Head of caudate nucleus (tissue), 42 donors: ENCODE data around the gene SEC16A.
A peak's percentile ranks its signal among the peaks of the same experiment; 100 is the strongest.

Experiments used
- DNase-seq, 42 donors: peaks; one replicate each; pipeline versions ENCODE4 v3.0.0 to v3.0.0-alpha.2; 2020 to 2021; ENCODE audit warnings: mixed read lengths in 7 of 42
- intact Hi-C: fragments of 100-400 bp; cut with DNase I; formaldehyde crosslinking; loops from one replicate; pipeline ENCODE4 v1.15.0; 2022

SEC16A gene

DNA sequence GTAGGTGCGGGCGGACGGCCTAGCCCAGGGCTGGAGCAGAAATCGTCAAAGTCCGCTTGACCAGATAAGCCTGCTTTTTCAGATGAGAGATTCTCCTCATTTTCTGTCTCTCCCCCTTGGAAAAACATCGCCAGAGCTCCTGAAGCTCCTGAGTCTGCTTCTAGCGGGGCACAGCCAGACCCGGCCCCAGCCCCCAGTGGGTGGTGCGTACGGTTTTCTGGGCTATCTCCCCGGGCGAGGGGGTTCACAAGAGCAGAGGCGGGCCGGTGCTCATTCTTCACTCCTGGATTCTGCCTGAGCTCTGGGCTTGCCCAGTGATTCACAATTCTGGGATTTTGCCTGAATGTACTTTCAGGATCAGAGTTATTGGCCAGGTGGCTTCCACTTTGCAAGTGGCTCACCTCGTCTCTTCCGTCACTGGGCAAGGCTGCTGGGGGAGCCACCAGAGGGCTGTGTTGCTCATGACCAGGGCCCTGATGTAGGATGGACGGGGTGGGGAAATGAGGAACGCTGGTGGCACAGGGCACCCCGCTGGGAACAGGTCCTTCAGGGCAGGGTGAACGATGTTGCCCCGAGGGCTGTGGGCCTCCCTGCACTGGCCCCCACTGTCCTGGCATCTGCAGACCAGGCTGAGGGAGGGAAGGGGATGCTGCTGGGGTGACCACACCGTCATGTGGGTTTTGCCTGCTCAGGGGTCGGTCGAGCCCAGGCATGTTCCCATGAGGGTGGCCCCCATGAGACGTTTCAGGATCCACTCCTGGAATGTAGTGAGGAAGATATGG, 6.3 kb downstream of the SEC16A start:
- intact Hi-C loops, result no loop called here
- no peak for DNase-seq

DNA sequence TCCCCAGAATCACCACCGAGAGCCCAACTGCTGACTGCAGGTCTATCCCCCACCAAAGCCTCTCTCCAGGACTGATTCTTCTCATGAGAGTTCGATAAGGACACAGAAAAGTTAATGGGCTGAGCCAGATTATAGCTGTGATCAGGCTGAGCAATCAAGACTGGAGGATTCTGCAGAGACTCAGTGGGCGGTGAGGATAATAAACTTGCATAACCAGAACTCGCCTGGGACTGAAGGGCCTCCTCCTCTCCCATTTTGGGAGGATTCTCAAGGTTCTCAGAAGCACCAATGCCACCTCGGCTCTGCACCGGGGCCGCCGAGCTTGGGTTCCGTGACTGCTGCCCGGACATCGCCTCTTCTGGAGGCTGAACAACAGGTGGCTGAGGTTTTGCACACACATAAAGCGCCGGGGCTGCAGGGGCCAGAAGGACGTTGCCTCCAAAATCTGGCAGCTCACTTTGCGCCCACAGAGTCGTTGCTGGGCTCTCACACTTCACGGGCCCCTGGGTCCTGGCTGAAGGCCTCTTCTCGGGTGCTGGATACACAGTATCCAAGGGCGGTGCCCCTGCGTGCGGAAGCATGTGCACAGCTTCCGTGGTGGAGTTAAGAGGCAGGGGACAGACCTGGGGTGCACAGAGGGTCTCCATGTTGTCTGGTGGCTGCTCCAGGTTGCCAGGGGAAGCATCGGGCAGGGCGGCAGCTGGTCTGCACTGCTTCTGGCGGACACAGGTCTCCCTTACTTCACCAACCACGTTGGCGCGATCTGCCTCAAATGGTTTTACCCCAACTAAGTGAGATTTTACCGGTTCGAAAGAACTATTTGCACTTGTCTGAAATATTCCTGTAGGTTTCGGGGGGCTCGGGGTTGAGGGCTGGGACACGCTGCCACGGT, 7.6 kb downstream of the SEC16A start:
- peak in 26 of 42 donors; percentile 19 to 84 (median 56) for DNase-seq
- intact Hi-C loops, result no loop called here

DNA sequence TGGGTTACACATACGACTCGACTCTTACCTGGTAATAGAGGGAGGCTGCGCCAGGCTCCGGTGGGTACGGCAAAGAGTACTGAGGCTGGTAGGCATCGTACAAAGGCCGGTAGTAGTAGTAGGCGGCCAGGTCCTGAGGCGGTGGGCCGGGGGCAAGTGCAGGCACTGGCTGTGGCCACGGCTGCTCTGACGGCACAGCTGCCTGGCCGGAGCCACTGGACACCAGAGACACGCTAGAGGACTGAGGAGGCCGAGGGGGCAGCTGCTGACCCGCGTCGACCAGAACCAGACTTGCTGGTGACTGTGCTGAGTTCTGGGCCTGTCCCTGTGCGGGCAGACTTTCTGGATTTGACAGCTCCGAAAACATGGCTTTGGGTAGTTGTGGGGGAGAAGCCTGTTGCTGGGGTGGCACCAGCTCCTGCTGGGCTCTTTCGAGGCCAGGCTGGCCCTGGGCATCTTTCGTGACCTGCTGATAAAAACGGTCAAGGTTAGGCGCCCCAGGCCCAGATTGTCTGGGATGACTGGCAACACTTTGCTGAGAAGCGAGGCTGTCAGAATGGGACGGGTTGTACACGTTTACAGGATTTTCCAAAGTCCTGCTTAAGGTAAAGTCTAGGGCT, 8.7 kb downstream of the SEC16A start:
- intact Hi-C loops, result no loop called here
- DNase-seq, result no peak

GRCh38 chr9:136473354-136473721, 9.5 kb downstream of the SEC16A start:
- intact Hi-C loops, result no loop called here
- DNase-seq, result no peak

DNA sequence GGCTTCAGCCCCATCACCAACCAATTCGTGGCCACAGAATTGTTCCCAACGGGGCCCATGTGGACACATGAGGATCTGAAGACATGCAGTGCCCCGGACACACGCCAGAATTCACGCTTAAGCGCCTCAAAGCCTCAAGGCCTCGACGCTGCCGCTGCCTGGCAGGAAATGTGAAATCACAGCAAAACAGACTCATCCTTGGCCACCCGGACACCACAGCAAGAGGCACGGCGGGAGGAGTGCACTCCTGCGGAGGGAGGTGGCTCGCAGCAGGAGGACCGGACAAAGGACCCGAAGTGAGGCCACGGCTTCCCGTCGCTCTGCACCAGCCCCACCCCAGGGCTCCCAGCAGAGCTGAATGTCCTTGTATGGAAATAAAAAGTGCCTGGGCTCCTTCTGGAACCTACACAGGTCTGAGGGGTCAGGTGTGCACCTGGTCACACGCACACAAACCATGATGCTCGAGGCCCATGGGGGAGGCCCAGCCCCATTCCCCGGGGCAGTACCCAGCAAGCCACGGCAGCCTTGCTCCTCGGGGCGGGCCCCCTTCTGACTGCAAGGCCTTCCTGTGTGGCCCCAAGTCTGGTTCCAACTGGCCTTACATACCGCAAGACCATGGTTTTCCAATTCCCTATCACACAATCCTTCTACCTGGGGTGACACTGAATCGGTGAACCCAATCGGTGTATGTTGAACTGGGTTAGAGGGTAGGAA, 10.0 kb downstream of the SEC16A start:
- intact Hi-C loops, result no loop called here
- DNase-seq, result no peak

- intact Hi-C loops, result no loop called here
- DNase-seq, result no peak
Measured at GRCh38 chr9:136471802-136472487, 10.9 kb downstream of the SEC16A start.

DNA sequence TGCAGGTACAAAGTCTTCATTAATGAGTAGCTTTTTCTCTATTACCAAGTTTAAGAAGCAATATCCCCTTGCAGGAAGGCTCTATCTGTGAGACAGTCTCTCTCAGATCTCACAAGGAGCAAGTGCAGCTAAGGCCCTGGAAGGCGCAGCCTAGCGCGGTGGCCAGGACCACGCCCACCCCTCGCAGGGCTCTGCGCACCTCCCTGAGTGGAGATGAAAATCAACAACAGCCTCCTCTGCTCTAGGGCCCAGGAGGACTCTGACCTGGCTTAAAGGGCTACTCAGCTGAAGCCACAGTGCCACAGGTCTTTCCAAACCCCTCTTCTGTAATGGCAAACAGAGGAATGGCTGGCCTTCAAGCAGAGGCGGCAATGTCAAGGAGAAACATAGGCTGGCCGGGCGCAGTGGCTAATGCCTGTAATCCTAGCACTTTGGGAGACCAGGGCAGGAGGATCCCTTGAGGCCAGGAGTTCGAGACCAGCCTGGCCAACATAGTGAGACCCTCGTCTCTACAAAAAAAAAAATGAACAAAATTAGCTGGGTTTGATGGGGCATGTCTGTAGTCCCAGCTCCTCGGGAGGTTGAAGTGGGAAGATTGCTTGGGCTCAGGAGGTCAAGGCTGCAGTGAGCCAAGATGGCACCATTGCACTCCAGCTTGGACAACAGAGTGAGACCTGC, 11.9 kb downstream of the SEC16A start:
- intact Hi-C loops, result no loop called here
- no peak for DNase-seq

- intact Hi-C loops, result no loop called here
- peak in 19 of 42 donors; percentile 29 to 74 (median 44) for DNase-seq
Measured at GRCh38 chr9:136470356-136470755, 12.5 kb downstream of the SEC16A start.

DNA sequence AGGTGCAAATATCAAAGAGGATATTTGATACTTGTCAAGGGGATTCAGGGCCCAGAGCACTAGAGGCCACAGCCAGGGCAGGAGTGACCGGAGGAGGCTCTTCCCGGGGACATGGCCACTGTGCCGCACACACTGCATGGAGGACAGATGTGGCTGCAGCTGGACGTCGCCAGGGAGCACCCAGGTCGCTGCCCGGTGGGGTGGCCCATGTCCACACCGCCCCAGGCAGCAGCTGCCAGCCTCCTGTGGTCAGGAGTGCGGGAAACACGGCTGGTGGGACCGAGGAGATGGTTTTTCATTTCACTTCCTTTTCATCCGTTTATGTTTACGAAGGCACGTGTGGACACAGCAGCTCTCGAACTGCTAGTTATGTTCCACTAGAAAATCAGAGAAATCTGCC, 15.1 kb downstream of the SEC16A start:
- no peak for DNase-seq
- intact Hi-C loops, result no loop called here

DNA sequence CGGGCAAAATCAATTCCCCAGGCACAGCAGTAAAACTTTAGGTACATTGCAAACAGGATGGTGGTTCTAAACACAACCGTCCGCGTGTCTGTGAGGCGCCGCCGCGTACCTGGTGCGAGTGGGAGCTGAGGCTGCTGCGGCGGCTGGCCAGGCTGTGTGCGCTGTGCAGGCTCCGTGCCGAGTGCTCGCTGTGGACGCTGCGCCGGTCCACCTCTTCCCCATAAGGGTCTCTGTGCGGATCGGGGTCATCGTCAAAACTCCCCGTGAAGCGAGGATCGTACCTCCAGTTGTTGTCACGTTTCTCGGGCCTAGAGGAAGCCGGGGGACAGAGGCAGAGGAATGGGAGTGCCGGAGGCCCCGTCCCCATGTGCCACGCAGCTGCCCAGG, 16.7 kb downstream of the SEC16A start:
- no peak for DNase-seq
- intact Hi-C loops, result no loop called here

GRCh38 chr9:136465500-136466154, 17.2 kb downstream of the SEC16A start:
- intact Hi-C loops, result no loop called here
- DNase-seq, result no peak

DNA sequence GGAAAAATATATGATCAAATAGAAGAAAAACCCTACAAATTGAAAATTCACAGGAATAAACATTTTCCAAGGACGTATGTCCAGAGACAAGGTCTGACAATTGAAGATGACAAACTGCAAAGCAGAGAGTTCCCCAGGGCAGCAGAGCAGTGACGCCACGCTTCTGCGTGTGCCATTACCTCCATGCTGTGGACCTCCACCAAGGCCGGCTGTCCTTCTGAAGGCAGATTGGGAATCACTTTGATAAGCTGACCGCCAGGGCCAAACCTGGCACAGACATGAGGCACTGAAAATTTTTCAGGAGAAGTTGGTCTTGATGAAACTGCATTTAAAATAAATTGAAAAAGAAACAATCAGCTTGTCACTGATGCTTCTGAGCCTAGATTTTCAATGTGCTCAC, 18.6 kb downstream of the SEC16A start:
- intact Hi-C loops, result no loop called here
- no peak for DNase-seq

- intact Hi-C loops, result no loop called here
- DNase-seq, result no peak
Measured at GRCh38 chr9:136463578-136463977, 19.3 kb downstream of the SEC16A start.

GRCh38 chr9:136462664-136463063, 20.2 kb downstream of the SEC16A start:
- intact Hi-C loops, result no loop called here
- no peak for DNase-seq

DNA sequence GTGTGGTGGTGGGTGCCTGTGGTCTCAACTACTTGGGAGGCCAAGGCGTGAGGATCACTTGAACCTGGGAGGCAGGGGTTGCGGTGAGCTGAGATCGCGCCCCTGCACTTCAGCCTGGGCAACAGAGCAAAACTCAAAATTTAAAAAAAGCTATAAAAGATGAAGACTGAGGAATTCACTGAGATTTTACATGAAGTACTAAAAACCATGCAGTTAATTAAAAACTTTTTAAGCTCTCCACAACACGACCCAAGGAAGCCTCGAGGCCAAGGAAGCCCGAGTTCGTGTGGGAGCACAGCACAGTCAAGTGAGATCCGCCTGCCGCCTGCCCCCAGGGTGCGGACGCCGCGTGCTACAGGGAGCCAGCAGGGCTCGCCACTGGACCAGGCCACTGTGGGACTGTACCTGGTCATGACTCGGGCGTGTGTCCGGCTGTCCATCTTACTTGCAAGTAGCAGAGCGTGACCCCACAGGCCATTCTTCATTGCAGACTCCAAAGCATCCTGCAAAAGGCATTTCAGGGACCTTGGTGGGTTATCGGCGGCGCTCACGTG, 22.0 kb downstream of the SEC16A start:
- DNase-seq, result no peak
- intact Hi-C loops, result no loop called here

- DNase-seq, result no peak
- intact Hi-C loops, result no loop called here
Measured at GRCh38 chr9:136459425-136459824, 23.4 kb downstream of the SEC16A start.

DNA sequence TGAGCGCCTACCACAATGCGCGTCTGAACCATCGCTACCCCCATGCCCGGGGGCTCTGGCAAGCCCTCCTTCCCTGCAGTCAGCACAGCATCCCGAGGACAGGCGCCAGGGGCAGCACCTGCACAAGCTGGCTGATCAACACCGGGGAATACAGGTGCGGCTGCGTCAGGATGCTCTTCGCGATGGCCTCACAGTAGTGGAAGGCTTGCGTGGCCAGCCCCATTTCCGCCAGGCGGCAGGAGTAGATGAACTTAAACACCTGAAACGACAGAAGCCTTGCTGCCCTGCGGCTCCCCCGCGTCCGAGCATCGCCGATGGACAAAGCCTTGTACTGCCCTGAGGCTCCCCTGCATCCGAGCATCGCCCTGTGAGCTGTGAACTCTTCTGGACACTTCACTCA, 25.5 kb downstream of the SEC16A start:
- intact Hi-C loops, result no loop called here
- DNase-seq, result no peak

DNA sequence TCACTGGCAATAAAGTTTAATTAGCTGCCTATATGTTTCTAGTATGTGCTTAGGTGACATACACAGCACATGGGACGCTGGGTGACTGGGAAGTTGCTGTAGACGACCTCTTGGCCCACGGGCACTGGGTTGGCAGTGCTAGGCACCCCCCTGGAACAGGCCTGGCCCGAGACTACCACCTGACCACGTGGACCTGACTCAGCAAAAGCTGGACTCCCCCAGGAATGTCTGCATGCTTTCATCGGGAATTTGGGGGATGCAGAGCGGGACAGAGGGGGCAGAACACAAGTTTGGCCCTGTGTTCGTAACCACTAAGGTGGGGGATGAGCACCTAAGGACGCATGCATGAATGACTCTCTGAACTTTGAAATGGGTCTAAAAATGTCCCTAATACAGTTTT, 26.6 kb downstream of the SEC16A start:
- intact Hi-C loops, result no loop called here
- DNase-seq, result no peak
